GM20000 (cell line): ENCODE data around the gene MYB.

Experiments
- DNase-seq: peaks from one replicate; pipeline ENCODE4 v3.0.0; 2012; ENCODE audit warnings: low spot score
- TF ChIP-seq, protein P1 (sequence below): IDR thresholded peaks from 2 replicates; pipeline ENCODE4 v1.5.1; 2012; ENCODE audit warnings: mild to moderate bottlenecking, control low read depth; ENCODE audit errors: extremely low read depth, missing control alignments

The MYB gene

GRCh38 chr6:135267085-135267484 lies 86.0 kb downstream of the MYB start:
- TF ChIP-seq, protein P1, sequence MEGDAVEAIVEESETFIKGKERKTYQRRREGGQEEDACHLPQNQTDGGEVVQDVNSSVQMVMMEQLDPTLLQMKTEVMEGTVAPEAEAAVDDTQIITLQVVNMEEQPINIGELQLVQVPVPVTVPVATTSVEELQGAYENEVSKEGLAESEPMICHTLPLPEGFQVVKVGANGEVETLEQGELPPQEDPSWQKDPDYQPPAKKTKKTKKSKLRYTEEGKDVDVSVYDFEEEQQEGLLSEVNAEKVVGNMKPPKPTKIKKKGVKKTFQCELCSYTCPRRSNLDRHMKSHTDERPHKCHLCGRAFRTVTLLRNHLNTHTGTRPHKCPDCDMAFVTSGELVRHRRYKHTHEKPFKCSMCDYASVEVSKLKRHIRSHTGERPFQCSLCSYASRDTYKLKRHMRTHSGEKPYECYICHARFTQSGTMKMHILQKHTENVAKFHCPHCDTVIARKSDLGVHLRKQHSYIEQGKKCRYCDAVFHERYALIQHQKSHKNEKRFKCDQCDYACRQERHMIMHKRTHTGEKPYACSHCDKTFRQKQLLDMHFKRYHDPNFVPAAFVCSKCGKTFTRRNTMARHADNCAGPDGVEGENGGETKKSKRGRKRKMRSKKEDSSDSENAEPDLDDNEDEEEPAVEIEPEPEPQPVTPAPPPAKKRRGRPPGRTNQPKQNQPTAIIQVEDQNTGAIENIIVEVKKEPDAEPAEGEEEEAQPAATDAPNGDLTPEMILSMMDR = no peak
- no peak for DNase-seq

DNA sequence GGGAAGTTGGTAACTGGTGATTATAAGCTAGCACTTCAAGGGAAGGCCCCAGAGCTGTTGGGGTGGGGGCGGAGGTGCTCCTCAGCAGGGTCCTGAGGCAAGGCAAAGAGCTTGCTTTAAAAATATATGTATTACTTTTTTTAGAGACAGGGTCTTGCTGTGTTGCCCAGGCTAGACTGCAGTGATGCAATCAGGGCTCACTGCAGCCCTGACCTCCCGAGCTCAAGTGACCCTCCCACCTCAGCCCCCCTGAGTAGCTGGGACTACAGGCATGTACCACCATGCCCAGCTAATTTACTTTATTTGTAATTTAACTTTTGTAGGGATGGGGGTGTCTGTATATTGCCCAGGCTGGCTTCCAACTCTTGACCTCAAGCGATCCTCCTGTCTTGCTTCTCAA lies 87.2 kb downstream of the MYB start:
- DNase-seq = no peak
- TF ChIP-seq, protein P1 = no peak

DNA sequence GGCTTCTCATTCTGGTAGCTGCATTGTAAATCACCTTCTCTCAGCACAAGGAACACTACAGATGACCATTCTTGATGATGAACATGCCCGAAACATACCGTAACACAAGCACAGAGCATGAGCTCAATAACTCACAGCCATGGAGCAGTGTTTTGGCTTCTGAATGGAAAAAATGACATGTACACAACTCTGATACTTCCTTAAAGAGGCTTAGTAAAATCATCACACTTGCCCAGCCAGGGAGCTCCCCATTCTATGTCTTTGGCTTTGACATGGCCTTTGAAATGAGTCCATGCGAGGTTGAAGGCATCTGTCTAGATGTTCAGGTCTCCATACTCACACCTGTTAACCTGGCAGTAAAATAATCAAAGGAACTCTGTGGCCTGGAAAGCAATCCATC lies 87.6 kb downstream of the MYB start:
- TF ChIP-seq, protein P1 = no peak
- no peak for DNase-seq
